Tibial nerve (tissue), 4 donors: ENCODE data around the gene MEGF6.

ENCODE experiments used
- EP300 ChIP-seq, 2 donors: sonication (generic); formaldehyde crosslinking; IDR thresholded peaks; one replicate each; pipeline ENCODE4 v1.6.1; 2017; ENCODE audit warnings: antibody characterized with exemption in 2 of 2, mild to moderate bottlenecking in 1 of 2
- POLR2A ChIP-seq, 2 donors: fragments of 450-650 bp; IDR thresholded peaks; one replicate each; pipeline ENCODE4 v1.6.1; 2017; ENCODE audit warnings: antibody characterized with exemption in 2 of 2, mild to moderate bottlenecking in 2 of 2, moderate library complexity in 2 of 2
- TF ChIP-seq, protein P1 (sequence below), 5 experiments: fragments of 200-600 bp in 3 of 5; fragments of 450-650 bp in 2 of 5; sonication (generic) in 3 of 5; IDR thresholded peaks; one replicate each; pipeline ENCODE4 v1.5.1; 2016 to 2019; ENCODE audit warnings: antibody characterized with exemption in 5 of 5, mild to moderate bottlenecking in 3 of 5, moderate library complexity in 2 of 5

DNA sequence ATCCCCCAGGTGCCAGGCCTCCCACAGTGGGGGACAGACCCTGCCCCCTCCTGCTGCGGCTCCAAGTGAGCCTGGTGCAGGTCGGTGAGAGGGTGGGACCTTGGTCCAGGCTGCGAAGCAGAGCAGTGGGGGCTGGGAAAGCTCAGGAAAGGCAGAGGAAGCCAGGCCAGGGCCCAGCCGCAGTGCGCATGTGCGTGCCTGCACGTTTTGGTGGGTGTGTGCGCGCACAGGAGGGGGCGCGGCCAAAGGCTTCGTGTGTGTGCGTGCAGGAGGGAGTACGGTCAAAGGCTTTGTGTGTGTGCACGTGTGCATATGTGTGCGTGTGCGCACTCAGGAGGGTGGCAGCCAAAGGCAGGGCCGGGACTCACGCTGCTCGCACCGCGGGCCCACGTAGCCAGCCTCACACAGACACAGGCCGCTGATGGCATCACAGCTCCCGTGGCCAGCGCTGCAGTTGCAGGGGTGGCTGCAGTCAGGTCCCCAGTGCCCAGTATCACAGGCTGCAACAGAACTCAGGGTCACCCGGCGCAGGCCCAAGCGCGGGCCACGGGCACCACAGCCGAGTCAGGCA lies 111.0 kb downstream of the MEGF6 start:
- TF ChIP-seq, protein P1, sequence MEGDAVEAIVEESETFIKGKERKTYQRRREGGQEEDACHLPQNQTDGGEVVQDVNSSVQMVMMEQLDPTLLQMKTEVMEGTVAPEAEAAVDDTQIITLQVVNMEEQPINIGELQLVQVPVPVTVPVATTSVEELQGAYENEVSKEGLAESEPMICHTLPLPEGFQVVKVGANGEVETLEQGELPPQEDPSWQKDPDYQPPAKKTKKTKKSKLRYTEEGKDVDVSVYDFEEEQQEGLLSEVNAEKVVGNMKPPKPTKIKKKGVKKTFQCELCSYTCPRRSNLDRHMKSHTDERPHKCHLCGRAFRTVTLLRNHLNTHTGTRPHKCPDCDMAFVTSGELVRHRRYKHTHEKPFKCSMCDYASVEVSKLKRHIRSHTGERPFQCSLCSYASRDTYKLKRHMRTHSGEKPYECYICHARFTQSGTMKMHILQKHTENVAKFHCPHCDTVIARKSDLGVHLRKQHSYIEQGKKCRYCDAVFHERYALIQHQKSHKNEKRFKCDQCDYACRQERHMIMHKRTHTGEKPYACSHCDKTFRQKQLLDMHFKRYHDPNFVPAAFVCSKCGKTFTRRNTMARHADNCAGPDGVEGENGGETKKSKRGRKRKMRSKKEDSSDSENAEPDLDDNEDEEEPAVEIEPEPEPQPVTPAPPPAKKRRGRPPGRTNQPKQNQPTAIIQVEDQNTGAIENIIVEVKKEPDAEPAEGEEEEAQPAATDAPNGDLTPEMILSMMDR (IDR thresholded peaks at IDR 0.05): no peak
- TF ChIP-seq POLR2A (IDR thresholded peaks at IDR 0.05): no peak
- no peak for TF ChIP-seq EP300 (IDR thresholded peaks at IDR 0.05)
